Activated T-helper 1 cell treated with anti-CD3 and anti-CD28 coated beads, Interleukin-12 subunit alpha, Interleukin-12 subunit beta, Interleukin-2, Interleukin-4 antibody, amounts not matched to agents 30 ng/mL and 10 ng/mL and 1 ng/mL, durations not matched to agents 14 hours and 24 hours and 36 hours (primary cell): ENCODE data around the gene PEX3. TPM values are rescaled to one million over a fixed set of nuclear protein-coding genes. Genes with fewer than 3 reads are reported as not detected.

ENCODE experiments used
- DNase-seq: peaks from one replicate; pipeline ENCODE4 v3.0.0; 2021; ENCODE audit warnings: low spot score
- H3K27ac Mint-ChIP-seq: one replicate; pipeline ENCODE4 v1.8.0; 2021; ENCODE audit warnings: mild to moderate bottlenecking, mixed read lengths
- H3K27me3 Mint-ChIP-seq: one replicate; pipeline ENCODE4 v1.8.0; 2022; ENCODE audit warnings: mild to moderate bottlenecking, moderate library complexity, mixed read lengths; ENCODE audit not compliant: insufficient read depth
- H3K36me3 Mint-ChIP-seq: one replicate; pipeline ENCODE4 v1.8.0; 2021; ENCODE audit warnings: low read depth, mixed read lengths
- H3K4me1 Mint-ChIP-seq: one replicate; pipeline ENCODE4 v1.8.0; 2021; ENCODE audit warnings: low read depth, mixed read lengths
- H3K4me3 Mint-ChIP-seq: one replicate; pipeline ENCODE4 v1.8.0; 2021; ENCODE audit warnings: mild to moderate bottlenecking, moderate library complexity, mixed read lengths
- H3K9me3 Mint-ChIP-seq: one replicate; pipeline ENCODE4 v1.8.0; 2021; ENCODE audit warnings: mixed read lengths
- intact Hi-C: fragments of 100-400 bp; cut with micrococcal nuclease; formaldehyde crosslinking; loops from one replicate; pipeline ENCODE4 v1.15.1; 2024
- total RNA-seq: library from RNA; stranded (reverse); gene quantifications from 2 replicates; pipeline ENCODE4 v1.2.3, GENCODE V29; 2022

PEX3 gene
- total RNA-seq, 1 donor from 2014 or later, result 23.6 TPM

GRCh38 chr6:143516690-143517446 lies 66.3 kb downstream of the PEX3 start:
- Mint-ChIP-seq H3K27me3 (peaks cover 2% of the 10 kb centered on the region), H3K36me3 (peaks cover 11% of the 10 kb centered on the region), H3K4me1 (peaks cover 31% of the 10 kb centered on the region), H3K27ac (peak overlapping the region; percentile 53), H3K9me3 (no peaks in the 10 kb centered on the region), H3K4me3 (no peak overlapping the region)
- intact Hi-C loops, result no loop called here
- DNase-seq, result no peak

DNA sequence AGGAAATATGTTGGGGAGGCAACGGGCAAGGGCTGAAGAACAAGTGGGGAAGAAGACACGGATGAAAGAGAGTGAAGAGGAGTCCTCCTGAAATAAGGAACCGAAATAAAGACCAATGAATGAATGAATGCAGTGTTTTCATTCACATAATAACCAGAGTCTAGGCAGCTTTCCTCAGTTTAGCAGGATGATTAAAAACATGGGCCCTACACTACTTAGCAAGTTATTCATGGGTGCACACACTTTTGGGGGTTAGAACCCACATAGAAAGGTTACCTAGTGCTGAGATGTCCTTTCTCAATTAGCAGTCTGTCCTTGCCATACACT lies 66.8 kb downstream of the PEX3 start:
- intact Hi-C loops, result no loop called here
- Mint-ChIP-seq H3K4me1 (peaks cover 31% of the 10 kb centered on the region), H3K4me3 (no peak overlapping the region), H3K36me3 (peaks cover 10% of the 10 kb centered on the region), H3K27ac (no peak overlapping the region), H3K9me3 (no peaks in the 10 kb centered on the region), H3K27me3 (peaks cover 2% of the 10 kb centered on the region)
- no peak for DNase-seq

DNA sequence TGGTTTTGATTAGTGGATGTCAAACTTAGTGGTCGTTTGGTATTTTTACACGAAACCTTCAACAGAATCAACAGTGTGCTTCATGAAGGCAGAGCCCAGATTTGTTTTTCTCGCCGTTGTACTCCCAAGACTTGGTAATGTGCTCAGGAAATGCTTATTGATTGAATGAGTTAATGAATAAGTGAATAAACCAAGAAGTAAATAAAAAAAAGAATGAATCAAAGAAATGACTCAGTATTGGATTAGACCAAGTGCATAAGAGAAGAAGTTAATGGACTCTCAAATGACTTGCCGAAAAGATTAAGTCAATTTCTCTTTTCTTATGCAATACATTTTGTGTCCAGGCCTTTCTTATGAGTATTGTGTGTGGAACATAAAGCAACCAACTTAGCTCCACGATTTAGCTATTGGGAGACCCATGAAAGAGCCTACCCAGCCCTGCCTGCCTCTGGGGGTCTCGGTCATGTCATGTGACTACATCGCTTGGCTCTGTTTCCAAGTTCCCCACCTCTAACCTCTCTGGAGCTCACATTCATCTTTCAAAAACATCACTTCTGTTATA lies 71.5 kb downstream of the PEX3 start:
- no peaks in the 10 kb centered on the region for H3K27me3 Mint-ChIP-seq
- DNase-seq, result no peak
- no peak overlapping the region for H3K4me3 Mint-ChIP-seq
- peaks cover 8% of the 10 kb centered on the region for H3K36me3 Mint-ChIP-seq
- H3K4me1 Mint-ChIP-seq, result peaks cover 11% of the 10 kb centered on the region
- intact Hi-C loops, result no loop called here
- peaks cover 8% of the 10 kb centered on the region for H3K9me3 Mint-ChIP-seq
- H3K27ac Mint-ChIP-seq, result no peak overlapping the region

DNA sequence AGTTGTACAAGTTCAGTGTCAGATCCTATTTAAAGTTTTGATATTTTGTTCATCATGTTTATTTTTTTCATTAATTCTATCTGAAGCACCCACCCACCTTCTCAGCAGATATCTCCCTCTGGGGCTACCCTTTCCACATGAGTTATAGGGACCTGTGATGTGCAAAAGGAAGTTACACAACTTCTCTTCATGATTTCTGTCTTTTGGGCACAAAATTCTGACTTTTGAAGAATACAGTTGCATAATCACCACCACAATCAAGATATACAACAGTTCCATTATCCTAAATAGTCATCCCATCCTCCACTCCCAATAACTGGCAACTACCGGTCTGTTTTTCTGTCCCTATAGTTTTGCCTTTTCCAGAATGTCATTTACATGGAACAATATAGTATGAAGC lies 74.8 kb downstream of the PEX3 start:
- H3K9me3 Mint-ChIP-seq, result peaks cover 8% of the 10 kb centered on the region
- intact Hi-C loops, result no loop called here
- no peak overlapping the region for H3K4me3 Mint-ChIP-seq
- no peak overlapping the region for H3K27ac Mint-ChIP-seq
- no peaks in the 10 kb centered on the region for H3K27me3 Mint-ChIP-seq
- H3K4me1 Mint-ChIP-seq, result peaks cover 23% of the 10 kb centered on the region
- peaks cover 13% of the 10 kb centered on the region for H3K36me3 Mint-ChIP-seq
- DNase-seq, result no peak

- Mint-ChIP-seq H3K4me3 (no peak overlapping the region), H3K36me3 (peaks cover 8% of the 10 kb centered on the region), H3K27me3 (no peaks in the 10 kb centered on the region), H3K9me3 (peaks cover 8% of the 10 kb centered on the region), H3K27ac (no peak overlapping the region), H3K4me1 (peaks cover 15% of the 10 kb centered on the region)
- no peak for DNase-seq
- intact Hi-C loops, result loop anchor here (1.0 kb wide), 3 partner anchors 10 to 19 kb away; partner anchors contain the start of gene FUCA2
These were observed 77.1 kb downstream of the PEX3 start for GRCh38 chr6:143527677-143528076.

DNA sequence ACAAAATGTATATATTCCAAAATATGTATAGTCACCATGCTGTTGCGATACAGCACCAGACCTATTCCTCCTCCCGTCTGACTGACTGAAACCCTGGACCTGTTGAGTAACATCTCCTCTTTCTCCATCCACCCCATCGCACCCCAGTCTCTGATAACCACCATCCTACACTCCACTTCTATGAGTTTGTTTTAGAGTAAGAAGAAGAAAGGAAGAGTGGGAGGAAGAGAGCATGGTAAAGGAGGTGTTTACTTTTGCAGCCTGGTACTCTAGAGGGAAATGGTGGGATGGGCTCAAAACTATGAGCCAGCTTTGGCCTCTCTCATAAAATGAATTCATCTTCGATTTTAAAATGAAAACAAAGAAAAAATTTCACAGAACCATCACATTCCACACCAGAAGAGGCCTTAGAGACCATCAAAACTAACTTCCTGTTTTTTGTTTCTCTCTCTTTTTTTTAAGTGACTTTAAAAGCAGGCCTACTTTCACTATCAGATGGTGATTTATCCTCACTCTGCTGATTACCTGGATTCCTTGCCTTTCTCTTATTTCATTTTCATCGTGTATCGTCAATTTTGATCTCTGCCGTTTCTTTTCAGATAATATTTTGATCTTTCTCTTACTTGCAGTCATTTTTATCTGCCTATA lies 77.7 kb downstream of the PEX3 start:
- no peak for DNase-seq
- intact Hi-C loops, result loop anchor here (1.0 kb wide), 3 partner anchors 9 to 18 kb away; partner anchors contain the start of gene FUCA2
- Mint-ChIP-seq H3K27ac (peak overlapping the region; percentile 80), H3K36me3 (peaks cover 8% of the 10 kb centered on the region), H3K4me1 (peaks cover 15% of the 10 kb centered on the region), H3K9me3 (peaks cover 8% of the 10 kb centered on the region), H3K4me3 (peak overlapping the region; percentile 51), H3K27me3 (no peaks in the 10 kb centered on the region)

GRCh38 chr6:143529095-143529494 lies 78.5 kb downstream of the PEX3 start:
- H3K4me3 Mint-ChIP-seq, result no peak overlapping the region
- intact Hi-C loops, result no loop called here
- H3K27me3 Mint-ChIP-seq, result no peaks in the 10 kb centered on the region
- peaks cover 6% of the 10 kb centered on the region for H3K36me3 Mint-ChIP-seq
- no peak for DNase-seq
- no peaks in the 10 kb centered on the region for H3K9me3 Mint-ChIP-seq
- peaks cover 15% of the 10 kb centered on the region for H3K4me1 Mint-ChIP-seq
- H3K27ac Mint-ChIP-seq, result no peak overlapping the region

DNA sequence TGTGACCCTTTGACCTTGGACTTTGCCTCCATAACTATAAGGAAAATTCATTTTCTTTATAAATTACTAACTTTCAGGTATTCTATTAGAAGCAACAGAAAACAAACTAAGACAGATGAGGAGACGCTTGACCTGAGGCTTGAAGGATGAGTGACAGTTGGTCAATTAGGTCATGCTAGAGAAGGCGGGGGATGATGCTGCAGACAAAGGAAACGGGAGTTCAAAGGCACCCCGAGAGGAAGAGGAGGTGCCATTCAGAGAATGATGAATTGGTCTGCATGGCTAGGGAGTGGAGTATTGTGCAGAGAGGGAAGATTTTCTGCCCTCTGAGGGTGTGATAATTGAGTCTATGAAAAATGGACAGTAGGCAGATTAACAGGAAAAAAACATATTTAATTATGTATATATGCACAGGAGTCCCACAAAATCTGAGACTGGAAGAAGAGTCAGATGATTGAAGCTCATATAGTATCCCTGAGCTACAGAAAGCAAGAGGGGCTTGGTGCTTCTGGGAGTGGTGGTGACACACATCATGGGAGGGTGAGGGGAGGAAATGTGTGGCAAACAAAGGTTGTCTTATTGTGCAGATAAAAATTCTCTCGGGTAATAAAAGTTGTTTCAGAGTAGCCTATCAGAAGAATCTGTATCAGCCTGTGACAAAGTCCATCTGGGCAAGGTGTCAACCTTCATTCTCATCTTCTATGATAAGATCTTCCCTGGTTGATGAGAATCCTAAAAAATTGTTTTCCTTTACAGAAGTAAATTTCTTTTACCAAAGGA lies 81.3 kb downstream of the PEX3 start:
- no peak overlapping the region for H3K27ac Mint-ChIP-seq
- no peak for DNase-seq
- H3K4me3 Mint-ChIP-seq, result no peak overlapping the region
- H3K27me3 Mint-ChIP-seq, result no peaks in the 10 kb centered on the region
- intact Hi-C loops, result no loop called here
- H3K36me3 Mint-ChIP-seq, result peaks cover 6% of the 10 kb centered on the region
- peaks cover 20% of the 10 kb centered on the region for H3K4me1 Mint-ChIP-seq
- H3K9me3 Mint-ChIP-seq, result no peaks in the 10 kb centered on the region

GRCh38 chr6:143535189-143535614 lies 84.6 kb downstream of the PEX3 start:
- DNase-seq, result no peak
- Mint-ChIP-seq H3K36me3 (peaks cover 2% of the 10 kb centered on the region), H3K4me1 (peaks cover 28% of the 10 kb centered on the region), H3K9me3 (no peaks in the 10 kb centered on the region), H3K27me3 (no peaks in the 10 kb centered on the region), H3K4me3 (peak overlapping the region; percentile 38), H3K27ac (no peak overlapping the region)
- intact Hi-C loops, result no loop called here

- peak overlapping the region; percentile 79 for H3K27ac Mint-ChIP-seq
- intact Hi-C loops, result loop anchor here (1.0 to 2.0 kb wide), 4 partner anchors 10 to 86 kb away; partner anchors contain the start of genes ADAT2, FUCA2 and PEX3
- peaks cover 30% of the 10 kb centered on the region for H3K4me1 Mint-ChIP-seq
- DNase-seq, result peak; percentile 55
- peak overlapping the region; percentile 87 for H3K4me3 Mint-ChIP-seq
- H3K36me3 Mint-ChIP-seq, result peaks cover 2% of the 10 kb centered on the region
- H3K9me3 Mint-ChIP-seq, result no peaks in the 10 kb centered on the region
- no peaks in the 10 kb centered on the region for H3K27me3 Mint-ChIP-seq
These were observed 85.9 kb downstream of the PEX3 start for GRCh38 chr6:143536461-143536865.

DNA sequence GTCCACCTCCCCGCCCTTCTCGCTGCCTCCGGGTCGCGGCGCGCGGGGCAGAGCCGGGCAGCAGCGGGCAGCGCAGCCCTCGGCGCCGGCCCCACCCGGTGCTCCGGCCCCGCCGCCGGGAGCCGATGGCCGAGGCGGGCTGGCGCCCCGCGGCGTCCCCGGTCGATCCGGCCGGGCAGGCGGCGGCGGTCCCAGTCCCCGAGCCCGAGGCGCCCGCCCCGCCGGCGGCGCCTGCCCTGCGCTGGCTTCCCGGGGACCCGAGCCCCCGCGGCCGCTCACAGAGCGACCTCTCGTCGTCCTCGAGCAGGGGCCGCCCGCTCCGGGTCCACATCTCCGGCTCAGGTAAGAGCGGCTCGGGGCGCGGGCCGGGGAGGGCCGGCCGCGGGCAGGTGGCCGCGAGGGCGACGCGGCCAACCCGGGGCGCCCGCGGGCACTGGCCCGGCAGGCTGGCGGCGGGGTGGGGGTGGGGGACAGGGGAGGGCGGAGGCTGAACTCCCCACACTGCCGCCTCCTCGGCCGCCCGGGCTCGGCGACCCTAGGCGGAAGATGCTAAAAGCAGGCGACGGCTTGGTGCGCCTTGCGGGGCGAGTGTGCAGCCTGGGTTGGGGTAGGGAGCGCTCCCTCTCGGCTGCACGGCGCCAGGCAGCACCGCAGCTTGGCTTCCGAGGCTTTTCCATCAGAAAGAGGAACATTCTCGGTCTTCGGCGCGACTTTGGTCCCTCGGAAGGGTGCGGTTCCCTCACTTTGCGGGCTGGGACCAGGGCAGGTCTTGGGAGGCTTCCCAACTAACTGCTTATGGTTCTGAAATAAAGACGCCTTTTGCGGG lies 86.5 kb downstream of the PEX3 start:
- intact Hi-C loops, result loop anchor here (1.0 to 2.0 kb wide), 5 partner anchors 9 to 86 kb away; partner anchors contain the start of genes ADAT2, FUCA2 and PEX3
- H3K27ac Mint-ChIP-seq, result peak overlapping the region; percentile 76
- peaks cover 32% of the 10 kb centered on the region for H3K4me1 Mint-ChIP-seq
- H3K9me3 Mint-ChIP-seq, result no peaks in the 10 kb centered on the region
- DNase-seq, result peak; percentile 50
- H3K4me3 Mint-ChIP-seq, result peak overlapping the region; percentile 88
- no peaks in the 10 kb centered on the region for H3K27me3 Mint-ChIP-seq
- peaks cover 2% of the 10 kb centered on the region for H3K36me3 Mint-ChIP-seq

- intact Hi-C loops, result no loop called here
- peak overlapping the region; percentile 88 for H3K4me3 Mint-ChIP-seq
- DNase-seq, result no peak
- H3K36me3 Mint-ChIP-seq, result peaks cover 3% of the 10 kb centered on the region
- no peaks in the 10 kb centered on the region for H3K9me3 Mint-ChIP-seq
- no peaks in the 10 kb centered on the region for H3K27me3 Mint-ChIP-seq
- peaks cover 45% of the 10 kb centered on the region for H3K4me1 Mint-ChIP-seq
- H3K27ac Mint-ChIP-seq, result peak overlapping the region; percentile 65
These were observed 87.8 kb downstream of the PEX3 start for GRCh38 chr6:143538374-143538773.
